SW 1271 (cell line): ENCODE results near the gene PDZD2.
A peak's percentile ranks its signal among the peaks of the same experiment; 100 is the strongest.
"Not testable (repeated sequence)": the region's sequence is repeated elsewhere in the genome, so short reads cannot be mapped to it uniquely, and the experiment has no call there.

Experiments used
- DNase-seq, 2 experiments: peaks; one replicate each; lab custom pipeline; 2025; lab: John Stamatoyannopoulos, UW

The PDZD2 gene

DNA sequence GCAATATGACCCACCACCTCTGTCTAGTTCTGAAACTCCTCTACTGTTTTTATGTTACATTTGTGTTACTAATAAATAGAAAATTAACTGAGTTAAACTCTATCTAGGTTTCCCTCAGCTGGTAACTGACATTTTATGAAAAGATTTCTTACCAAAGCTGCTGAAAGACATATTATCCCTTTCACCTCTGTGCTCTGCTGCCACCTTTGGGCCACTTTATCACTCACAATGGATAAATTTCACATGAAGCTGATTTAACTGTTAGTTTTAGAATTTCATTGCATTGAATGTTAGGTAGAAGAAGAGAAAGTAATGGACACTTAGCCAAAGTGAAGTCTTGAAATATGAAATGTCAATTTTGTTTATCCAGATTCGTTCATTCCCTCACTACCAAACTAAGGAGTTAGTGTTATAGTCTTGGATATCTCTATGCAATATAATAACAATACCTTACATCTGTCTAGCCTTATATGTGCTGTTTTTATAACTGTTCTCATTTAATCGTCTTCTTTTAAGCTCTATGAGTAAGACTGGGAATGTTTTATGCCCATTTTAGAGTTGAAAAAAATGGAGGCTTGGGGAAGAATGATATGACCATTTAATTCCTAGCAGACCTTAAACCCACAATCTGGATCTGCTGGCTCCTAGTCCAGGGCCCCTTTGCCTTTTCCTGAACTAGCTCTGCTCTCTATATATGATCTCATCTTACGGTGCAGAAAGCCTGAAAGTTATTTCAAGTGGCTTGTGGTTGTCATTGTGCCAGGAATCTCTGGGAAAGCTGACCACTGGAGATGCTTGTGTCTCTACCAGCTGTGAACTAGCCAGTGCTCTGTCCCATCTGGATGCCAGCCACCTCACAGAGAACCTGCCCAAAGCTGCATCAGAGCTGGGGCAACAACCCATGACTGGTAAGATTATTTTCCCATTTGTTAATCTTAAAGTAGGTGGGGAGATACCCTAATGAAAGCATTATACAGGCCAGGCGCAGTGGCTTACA is 438.1 kb downstream of the PDZD2 start:
- DNase-seq, result peak in 1 of 2 experiments; percentile 60

DNA sequence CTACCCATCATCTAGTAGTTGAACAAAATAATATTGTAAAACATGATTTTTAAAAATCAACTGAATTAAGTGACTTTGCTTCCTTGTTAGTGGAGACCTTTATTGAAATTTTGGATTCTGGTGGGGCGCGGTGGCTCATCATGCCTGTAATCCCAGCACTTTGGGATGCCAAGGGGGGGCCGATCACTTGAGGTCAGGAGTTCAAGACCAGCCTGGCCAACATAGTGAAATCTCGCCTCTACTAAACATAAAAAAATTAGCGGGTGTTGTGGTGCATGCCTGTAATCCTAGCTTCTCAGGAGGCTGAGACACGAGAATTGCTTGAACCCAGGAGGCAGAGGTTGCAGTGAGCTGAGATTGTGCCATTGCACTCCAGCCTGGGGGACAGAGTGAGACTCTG is 439.9 kb downstream of the PDZD2 start:
- DNase-seq, result not testable (repeated sequence)

DNA sequence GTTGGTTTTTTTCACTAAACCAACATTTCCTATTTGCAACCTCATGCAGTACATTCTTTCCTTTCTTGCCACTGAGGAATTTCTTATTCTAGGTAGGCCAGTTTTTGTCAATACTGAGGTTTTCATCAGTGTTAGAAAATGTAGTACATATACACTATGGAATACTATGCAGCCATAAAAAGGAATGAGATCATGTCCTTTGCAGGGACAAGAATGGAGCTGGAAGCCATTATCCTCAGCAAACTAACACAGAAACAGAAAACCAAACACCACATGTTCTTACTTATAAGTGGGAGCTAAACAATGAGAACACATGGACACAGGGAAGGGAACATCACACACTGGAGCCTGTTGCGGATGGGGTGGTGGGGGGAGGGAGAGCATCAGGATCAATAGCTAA is 441.6 kb downstream of the PDZD2 start:
- not testable (repeated sequence) for DNase-seq

DNA sequence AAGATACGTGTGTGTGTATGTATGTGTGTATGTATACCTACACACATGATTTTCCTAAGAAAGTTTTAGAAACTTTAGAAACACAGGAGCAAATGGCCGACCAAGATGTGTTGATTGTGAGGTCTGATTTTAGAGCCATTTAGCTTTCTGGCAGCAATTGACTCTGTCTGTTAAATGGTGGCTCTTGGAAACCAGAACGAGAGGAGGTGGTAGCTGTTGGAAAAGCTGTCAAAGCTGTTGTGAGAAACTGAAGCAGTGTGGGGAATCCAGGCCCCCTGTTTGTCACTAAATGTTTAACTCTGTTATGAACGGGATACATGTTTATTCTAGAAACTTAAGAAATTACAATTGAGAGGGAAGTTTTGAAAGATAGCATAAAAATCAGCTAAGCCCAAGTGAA is 443.8 kb downstream of the PDZD2 start:
- no peak for DNase-seq

DNA sequence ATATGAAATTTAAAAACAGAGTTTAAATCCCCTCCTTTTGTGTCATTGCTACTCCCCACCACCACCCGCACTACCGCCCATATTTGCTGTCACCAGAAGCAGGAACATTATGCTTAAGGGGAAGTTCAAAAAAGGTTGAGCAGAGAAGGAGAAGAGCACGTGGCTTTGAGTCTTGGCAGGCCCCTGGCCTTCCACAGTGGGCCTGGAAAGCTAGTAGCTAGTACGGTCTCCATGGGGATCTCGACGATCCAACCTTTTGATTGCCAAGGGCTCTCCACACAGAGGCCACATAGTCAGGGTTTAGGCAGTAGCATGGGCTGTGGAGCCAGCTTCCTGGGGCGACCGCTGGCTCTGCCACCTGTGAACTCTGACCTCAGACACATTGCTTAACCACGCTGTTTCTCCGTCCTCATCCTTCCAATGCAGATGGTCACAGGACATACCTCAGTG is 445.1 kb downstream of the PDZD2 start:
- no peak for DNase-seq

DNA sequence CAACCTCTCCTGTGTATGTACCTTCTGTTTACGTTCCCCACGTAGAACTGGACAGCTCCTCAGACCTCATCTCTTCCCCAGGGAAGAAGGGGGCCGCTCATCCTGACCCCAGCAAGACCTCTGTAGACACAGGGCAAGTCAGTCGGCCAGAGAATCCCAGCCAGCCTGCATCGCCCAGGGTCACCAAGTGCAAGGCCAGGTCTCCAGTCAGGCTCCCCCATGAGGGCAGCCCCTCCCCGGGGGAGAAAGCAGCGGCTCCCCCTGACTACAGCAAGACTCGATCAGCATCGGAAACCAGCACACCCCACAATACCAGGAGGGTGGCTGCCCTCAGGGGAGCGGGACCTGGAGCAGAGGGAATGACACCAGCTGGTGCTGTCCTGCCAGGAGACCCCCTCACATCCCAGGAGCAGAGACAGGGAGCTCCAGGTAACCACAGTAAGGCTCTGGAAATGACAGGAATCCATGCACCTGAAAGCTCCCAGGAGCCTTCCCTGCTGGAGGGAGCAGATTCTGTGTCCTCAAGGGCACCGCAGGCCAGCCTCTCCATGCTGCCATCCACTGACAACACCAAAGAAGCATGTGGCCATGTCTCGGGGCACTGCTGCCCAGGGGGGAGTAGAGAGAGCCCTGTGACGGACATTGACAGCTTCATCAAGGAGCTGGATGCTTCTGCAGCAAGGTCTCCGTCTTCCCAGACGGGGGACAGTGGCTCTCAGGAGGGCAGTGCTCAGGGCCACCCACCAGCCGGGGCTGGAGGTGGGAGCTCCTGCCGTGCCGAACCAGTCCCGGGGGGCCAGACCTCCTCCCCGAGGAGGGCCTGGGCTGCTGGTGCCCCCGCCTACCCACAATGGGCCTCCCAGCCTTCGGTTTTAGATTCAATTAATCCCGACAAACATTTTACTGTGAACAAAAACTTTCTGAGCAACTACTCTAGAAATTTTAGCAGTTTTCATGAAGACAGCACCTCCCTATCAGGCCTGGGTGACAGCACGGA is 448.5 kb downstream of the PDZD2 start:
- no peak for DNase-seq

DNA sequence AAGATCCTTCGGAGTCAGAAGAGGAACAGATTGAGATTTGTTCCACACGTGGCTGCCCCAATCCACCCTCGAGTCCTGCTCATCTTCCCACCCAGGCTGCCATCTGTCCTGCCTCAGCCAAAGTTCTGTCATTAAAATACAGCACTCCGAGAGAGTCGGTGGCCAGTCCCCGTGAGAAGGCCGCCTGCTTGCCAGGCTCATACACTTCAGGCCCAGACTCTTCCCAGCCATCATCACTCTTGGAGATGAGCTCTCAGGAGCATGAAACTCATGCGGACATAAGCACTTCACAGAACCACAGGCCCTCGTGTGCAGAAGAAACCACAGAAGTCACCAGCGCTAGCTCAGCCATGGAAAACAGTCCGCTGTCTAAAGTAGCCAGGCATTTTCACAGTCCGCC is 449.3 kb downstream of the PDZD2 start:
- no peak for DNase-seq

DNA sequence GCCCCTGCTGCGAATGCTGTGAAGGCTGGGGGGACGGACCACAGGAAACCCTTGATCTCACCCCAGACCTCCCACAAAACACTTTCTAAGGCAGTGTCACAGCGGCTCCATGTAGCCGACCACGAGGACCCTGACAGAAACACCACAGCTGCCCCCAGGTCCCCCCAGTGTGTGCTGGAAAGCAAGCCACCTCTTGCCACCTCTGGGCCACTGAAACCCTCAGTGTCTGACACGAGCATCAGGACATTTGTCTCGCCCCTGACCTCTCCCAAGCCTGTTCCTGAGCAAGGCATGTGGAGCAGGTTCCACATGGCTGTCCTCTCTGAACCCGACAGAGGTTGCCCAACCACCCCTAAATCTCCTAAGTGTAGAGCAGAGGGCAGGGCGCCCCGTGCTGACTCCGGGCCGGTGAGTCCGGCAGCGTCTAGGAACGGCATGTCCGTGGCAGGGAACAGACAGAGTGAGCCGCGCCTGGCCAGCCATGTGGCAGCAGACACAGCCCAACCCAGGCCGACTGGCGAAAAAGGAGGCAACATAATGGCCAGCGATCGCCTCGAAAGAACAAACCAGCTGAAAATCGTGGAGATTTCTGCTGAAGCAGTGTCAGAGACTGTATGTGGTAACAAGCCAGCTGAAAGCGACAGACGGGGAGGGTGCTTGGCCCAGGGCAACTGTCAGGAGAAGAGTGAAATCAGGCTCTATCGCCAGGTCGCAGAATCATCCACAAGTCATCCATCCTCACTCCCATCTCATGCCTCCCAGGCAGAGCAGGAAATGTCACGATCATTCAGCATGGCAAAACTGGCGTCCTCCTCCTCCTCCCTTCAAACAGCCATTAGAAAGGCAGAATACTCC is 450.4 kb downstream of the PDZD2 start:
- no peak for DNase-seq

DNA sequence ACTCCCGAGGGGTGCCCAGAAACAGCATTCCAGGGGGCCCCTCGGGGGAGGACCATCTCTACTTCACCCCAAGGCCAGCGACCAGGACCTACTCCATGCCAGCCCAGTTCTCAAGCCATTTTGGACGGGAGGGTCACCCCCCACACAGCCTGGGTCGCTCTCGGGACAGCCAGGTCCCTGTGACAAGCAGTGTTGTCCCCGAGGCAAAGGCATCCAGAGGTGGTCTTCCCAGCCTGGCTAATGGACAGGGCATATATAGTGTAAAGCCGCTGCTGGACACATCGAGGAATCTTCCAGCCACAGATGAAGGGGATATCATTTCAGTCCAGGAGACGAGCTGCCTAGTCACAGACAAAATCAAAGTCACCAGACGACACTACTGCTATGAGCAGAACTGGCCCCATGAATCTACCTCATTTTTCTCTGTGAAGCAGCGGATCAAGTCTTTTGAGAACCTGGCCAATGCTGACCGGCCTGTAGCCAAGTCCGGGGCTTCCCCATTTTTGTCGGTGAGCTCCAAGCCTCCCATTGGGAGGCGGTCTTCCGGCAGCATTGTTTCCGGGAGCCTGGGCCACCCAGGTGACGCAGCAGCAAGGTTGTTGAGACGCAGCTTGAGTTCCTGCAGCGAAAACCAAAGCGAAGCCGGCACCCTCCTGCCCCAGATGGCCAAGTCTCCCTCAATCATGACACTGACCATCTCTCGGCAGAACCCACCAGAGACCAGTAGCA is 451.3 kb downstream of the PDZD2 start:
- no peak for DNase-seq

DNA sequence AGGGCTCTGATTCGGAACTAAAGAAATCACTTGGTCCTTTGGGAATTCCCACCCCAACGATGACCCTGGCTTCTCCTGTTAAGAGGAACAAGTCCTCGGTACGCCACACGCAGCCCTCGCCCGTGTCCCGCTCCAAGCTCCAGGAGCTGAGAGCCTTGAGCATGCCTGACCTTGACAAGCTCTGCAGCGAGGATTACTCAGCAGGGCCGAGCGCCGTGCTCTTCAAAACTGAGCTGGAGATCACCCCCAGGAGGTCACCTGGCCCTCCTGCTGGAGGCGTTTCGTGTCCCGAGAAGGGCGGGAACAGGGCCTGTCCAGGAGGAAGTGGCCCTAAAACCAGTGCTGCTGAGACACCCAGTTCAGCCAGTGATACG is 451.8 kb downstream of the PDZD2 start:
- no peak for DNase-seq

DNA sequence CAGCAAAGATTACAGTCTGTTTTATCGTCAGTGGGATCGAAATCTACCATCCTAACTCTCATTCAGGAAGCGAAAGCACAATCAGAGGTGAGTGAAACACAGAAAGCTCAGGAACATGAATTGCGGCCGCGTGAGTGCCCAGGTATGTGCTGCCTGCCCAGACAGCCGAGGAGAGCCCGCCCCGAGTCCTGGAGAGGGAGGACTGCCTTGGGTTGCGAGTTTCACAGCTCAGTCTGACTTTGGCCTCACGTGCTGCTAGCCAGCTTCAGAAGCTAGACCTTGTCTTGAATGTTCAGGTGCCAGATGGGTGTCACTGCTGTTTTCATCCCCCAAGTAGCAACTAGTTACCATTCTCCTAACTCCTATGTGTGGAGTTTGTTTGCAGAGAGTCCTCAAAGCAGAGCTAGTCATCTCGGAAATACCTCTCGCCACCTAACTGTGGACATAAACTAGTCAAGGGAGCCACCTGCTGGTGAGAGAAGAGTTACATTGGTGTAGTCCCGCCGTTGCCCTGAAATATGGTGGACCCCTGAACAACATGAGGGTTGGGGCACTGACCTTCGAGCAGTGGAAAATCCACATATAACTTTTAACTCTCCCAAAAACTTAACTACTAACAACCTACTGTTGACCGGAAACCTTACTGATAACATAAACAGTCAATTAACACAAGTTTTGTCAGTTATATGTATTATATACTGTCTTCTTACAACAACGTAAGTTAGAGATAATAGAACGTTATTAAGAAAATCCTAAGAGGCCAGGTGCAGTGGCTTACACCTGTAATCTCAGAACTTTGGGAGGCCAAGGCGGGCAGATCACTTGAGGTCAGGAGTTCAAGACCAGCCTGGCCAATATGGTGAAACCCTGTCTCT is 454.2 kb downstream of the PDZD2 start:
- peak; percentile 39 to 63 for DNase-seq

DNA sequence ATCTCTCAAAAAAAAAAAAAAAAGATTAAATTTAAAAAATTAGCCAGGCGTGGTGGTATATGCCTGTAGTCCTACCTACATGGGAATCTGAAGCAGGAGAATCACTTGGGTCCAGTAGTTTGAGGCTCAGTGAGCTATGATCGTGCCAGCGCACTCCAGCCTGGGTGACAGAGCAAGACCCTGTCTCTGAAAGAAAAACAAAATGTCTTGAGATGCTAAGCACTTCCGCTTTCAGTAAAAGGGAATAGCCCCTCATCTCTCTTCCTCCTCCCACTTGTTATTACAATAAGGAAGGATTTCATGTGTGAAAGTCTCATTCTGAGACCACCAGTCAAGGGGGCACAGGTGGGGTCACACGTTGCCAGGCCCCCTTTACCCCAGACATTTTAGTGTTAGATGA is 455.8 kb downstream of the PDZD2 start:
- DNase-seq, result no peak

DNA sequence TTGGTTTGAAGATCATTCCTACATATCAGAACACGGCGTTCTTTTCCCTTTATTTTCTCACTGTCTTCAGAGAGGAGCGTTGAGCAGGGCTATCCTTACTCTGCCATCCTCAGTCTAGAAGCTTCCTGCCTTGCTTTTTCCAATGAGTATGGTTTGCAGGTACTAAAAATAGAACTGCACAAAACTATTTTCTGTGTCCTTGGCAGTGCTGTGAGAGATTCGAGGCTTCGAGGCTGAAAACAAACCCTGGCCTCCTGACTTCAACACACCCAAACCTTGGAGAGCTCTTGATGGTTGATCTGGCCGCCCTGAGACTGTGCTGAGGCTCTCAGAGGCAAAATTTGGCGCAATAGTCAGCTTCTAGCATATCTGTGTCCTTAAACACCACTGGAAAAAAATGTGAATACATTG is 456.3 kb downstream of the PDZD2 start:
- no peak for DNase-seq

DNA sequence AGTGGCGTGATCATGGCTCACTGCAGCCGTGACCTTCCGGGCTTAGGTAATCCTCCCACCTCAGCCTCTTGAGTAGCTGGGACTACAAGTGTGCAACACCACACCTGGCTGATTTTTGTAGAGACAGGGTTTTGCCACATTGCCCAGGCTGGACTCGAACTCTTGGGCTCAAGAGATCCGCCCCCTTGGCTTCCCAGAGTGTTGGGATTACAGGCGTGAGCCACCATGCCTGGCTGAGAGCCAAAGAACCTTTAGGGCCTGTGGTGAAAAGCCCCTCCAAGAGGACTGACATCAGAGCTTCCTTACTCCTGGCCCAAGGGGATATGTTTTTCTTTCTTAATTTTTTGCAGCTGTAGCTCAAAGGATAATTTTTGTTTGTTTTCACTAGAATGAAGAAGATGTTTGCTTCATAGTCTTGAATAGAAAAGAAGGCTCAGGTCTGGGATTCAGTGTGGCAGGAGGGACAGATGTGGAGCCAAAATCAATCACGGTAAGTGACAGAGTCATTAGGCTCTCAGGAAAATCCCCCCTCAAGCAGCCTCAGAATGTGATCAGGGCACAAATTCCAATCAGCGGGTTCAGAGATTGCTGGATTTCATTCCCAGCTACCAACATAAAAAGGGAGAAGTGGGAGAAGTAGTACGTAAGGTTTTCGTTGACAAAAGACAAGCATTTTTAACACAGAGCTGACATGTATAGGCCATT is 458.1 kb downstream of the PDZD2 start:
- no peak for DNase-seq

DNA sequence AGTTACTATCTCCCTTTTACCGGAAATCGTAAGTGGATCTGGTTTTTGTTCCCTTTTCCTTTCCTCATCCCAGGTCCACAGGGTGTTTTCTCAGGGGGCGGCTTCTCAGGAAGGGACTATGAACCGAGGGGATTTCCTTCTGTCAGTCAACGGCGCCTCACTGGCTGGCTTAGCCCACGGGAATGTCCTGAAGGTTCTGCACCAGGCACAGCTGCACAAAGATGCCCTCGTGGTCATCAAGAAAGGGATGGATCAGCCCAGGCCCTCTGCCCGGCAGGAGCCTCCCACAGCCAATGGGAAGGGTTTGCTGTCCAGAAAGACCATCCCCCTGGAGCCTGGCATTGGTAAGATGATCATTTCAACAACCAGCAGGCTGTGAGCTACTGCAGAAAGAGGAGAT is 459.4 kb downstream of the PDZD2 start:
- no peak for DNase-seq

DNA sequence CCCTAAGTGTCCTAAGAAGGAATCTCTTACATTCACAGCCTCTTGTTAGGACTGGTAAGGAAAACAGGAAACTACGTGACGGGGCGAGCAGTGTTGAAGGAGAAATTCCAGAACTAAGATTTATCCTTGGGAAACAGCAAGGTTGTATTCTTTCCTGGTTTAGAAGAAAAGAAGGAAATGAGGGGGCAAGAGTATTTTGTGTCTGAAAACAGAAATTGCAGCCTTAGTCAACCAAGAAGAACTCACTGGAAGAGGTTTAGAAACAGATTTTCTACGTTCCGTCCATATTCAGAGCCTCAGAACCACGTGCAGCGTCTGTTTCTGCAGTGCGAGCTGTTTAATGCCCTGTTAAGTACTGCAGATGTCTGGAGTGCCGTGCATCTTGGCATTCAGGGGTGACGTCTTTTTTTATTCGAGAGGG is 460.0 kb downstream of the PDZD2 start:
- DNase-seq, result no peak

DNA sequence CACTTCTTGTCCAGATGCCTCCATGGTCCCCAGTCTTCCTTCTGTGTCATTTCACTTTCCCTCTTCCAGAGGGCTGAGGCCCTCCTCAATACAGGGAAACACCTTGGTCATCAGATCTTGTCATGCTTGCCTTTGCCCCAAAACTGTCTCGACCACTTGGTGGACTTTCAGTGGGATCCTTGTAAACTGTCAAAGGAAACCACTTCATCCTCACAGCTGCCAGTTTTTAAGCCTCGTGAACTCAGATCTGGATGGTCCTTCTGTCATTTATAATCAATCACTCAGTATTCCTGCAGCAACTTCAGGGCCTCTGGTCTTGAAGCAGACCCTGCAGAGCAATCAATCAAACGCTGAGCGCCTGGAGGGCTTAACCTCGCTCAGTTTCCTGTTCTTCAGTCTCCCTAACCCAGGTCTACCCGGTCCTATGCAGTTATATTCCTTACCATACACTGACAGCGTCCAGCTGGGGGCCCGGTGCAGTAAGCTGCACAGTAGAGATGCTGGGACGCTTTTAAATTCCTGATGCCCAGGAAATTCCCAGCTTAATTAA is 460.6 kb downstream of the PDZD2 start:
- DNase-seq, result no peak

DNA sequence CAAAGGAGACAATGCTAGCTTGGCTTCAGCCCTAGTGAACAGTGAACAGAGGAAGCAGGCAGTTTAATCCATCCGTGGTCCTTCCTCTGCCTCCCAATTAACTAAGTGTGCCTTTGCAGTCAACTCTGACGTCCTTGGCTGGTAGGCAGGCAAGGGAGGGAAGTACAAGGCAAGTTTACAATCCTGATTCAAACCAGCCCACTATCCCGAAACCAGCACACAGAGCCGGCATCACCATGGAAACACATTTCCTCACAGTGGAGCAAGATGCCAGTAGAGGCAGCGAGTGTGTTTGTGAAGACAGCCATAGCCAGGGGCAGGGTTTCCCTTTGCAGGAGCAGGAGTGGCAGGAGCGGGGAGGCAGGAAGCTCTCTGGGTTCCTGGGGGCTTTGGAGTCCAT is 461.3 kb downstream of the PDZD2 start:
- no peak for DNase-seq
